ENCODE results near the gene CEP19. TPM values are rescaled to one million over a fixed set of nuclear protein-coding genes. Genes with fewer than 3 reads are reported as not detected.

Gene CEP19
- total RNA-seq, 1 experiment from 2014 or later, result 2.5 TPM

GRCh38 chr3:196712514-196713413 is 714 bp upstream of the CEP19 start:
- no peak for DNase-seq (ENCODE audit: low read depth)

GRCh38 chr3:196708467-196708866 is 3.6 kb downstream of the CEP19 start:
- peak; percentile 21 for DNase-seq (ENCODE audit: low read depth)

- DNase-seq (ENCODE audit: low read depth), result no peak
Measured at GRCh38 chr3:196707566-196707965, 4.5 kb downstream of the CEP19 start.

GRCh38 chr3:196706731-196707130 is 5.3 kb downstream of the CEP19 start:
- no peak for DNase-seq (ENCODE audit: low read depth)

- DNase-seq (ENCODE audit: low read depth), result no peak
Measured at GRCh38 chr3:196706327-196706726, 5.7 kb downstream of the CEP19 start.

GRCh38 chr3:196700801-196701200 is 11.2 kb downstream of the CEP19 start:
- no peak for DNase-seq (ENCODE audit: low read depth)

GRCh38 chr3:196699749-196700148 is 12.3 kb downstream of the CEP19 start:
- DNase-seq (ENCODE audit: low read depth), result no peak

GRCh38 chr3:196697270-196697669 is 14.8 kb downstream of the CEP19 start:
- DNase-seq (ENCODE audit: low read depth), result no peak

- DNase-seq (ENCODE audit: low read depth), result no peak
Measured at GRCh38 chr3:196695849-196696226, 16.2 kb downstream of the CEP19 start.

- DNase-seq (ENCODE audit: low read depth), result no peak
Measured at GRCh38 chr3:196694941-196695848, 16.9 kb downstream of the CEP19 start.

- DNase-seq (ENCODE audit: low read depth), result no peak
Measured at GRCh38 chr3:196694202-196694638, 17.8 kb downstream of the CEP19 start.

GRCh38 chr3:196691386-196691785 is 20.7 kb downstream of the CEP19 start:
- no peak for DNase-seq (ENCODE audit: low read depth)

- no peak for DNase-seq (ENCODE audit: low read depth)
Measured at GRCh38 chr3:196689941-196690660, 21.9 kb downstream of the CEP19 start.

GRCh38 chr3:196688349-196688748 is 23.7 kb downstream of the CEP19 start:
- DNase-seq (ENCODE audit: low read depth), result no peak

GRCh38 chr3:196686436-196686835 is 25.6 kb downstream of the CEP19 start:
- DNase-seq (ENCODE audit: low read depth), result no peak

- peak; percentile 53 for DNase-seq (ENCODE audit: low read depth)
Measured at GRCh38 chr3:196684548-196685407, 27.3 kb downstream of the CEP19 start.

- DNase-seq (ENCODE audit: low read depth), result no peak
Measured at GRCh38 chr3:196677931-196678330, 34.1 kb downstream of the CEP19 start.

GRCh38 chr3:196677353-196677752 is 34.7 kb downstream of the CEP19 start:
- DNase-seq (ENCODE audit: low read depth), result no peak

GRCh38 chr3:196673632-196674031 is 38.4 kb downstream of the CEP19 start:
- DNase-seq (ENCODE audit: low read depth), result no peak

GRCh38 chr3:196670339-196670738 is 41.7 kb downstream of the CEP19 start:
- DNase-seq (ENCODE audit: low read depth), result no peak
